ENCODE results near the gene RHOF. TPM values are rescaled to one million over a fixed set of nuclear protein-coding genes. Genes with fewer than 3 reads are reported as not detected.

RHOF gene
- total and polyA plus RNA-seq, 2 of the 13 experiments (the other 11 are each of a cell fraction or from before 2014, with no cell fraction given) = 14.6 to 32.2 TPM

- TF ChIP-seq AKNA (CRISPR knock-in tag; IDR thresholded peaks at IDR 0.05; ENCODE audit: borderline replicate concordance) = no peak
- TF ChIP-seq ZNF672 (CRISPR knock-in tag; IDR thresholded peaks at IDR 0.05) = no peak
- no peak for TF ChIP-seq SRSF1 (optimal IDR thresholded peaks at IDR 0.05; ENCODE audit: low read depth, low read length)
- TF ChIP-seq MATR3 (CRISPR knock-in tag; IDR thresholded peaks at IDR 0.05) = no peak
- no peak for TF ChIP-seq DDIT3 (CRISPR knock-in tag; IDR thresholded peaks at IDR 0.05)
- no peak for TF ChIP-seq THAP7 (CRISPR knock-in tag; IDR thresholded peaks at IDR 0.05)
- TF ChIP-seq NFYB (CRISPR knock-in tag; IDR thresholded peaks at IDR 0.05) = peak; percentile 56
- no peak for TF ChIP-seq NBN (conservative IDR thresholded peaks at IDR 0.05)
- no peak for TF ChIP-seq SP140L (CRISPR knock-in tag; IDR thresholded peaks at IDR 0.05; ENCODE audit: borderline replicate concordance)
- no peak for TF ChIP-seq ZNF780A (CRISPR knock-in tag; IDR thresholded peaks at IDR 0.05)
- TF ChIP-seq ZNF788 (CRISPR knock-in tag; IDR thresholded peaks at IDR 0.05; ENCODE audit: borderline replicate concordance) = no peak
- TF ChIP-seq ZNF761 (CRISPR knock-in tag; conservative IDR thresholded peaks at IDR 0.05) = no peak
- TF ChIP-seq MEF2D (CRISPR knock-in tag; IDR thresholded peaks at IDR 0.05) = no peak
- TF ChIP-seq ZNF274 (CRISPR knock-in tag; IDR thresholded peaks at IDR 0.05) = no peak
- TF ChIP-seq NR2F6 (IDR thresholded peaks at IDR 0.05) = no peak
- TF ChIP-seq NR2F6 (CRISPR knock-in tag; IDR thresholded peaks at IDR 0.05) = no peak
- TF ChIP-seq NFAT5 (CRISPR knock-in tag; IDR thresholded peaks at IDR 0.05) = no peak
- TF ChIP-seq ZNF678 (CRISPR knock-in tag; IDR thresholded peaks at IDR 0.05) = no peak
- no peak for TF ChIP-seq HOXA9 (CRISPR knock-in tag; IDR thresholded peaks at IDR 0.05; ENCODE audit: borderline replicate concordance)
- no peak for TF ChIP-seq NPAS2 (CRISPR knock-in tag; IDR thresholded peaks at IDR 0.05; ENCODE audit: borderline replicate concordance)
- TF ChIP-seq POLR2A (IDR thresholded peaks at IDR 0.05; ENCODE audit: insufficient read depth in 1 of 2, low read depth in 2 of 2, low read length in 2 of 2) = 0 out of 4 replicates have a peak, but pooled peaks of 1 of the 2 experiments have one; percentile 27
- TF ChIP-seq ZNF317 (CRISPR knock-in tag; IDR thresholded peaks at IDR 0.05) = no peak
These were observed 18.9 kb upstream of the RHOF start (continued) for GRCh38 chr12:121812320-121812871.

All from HepG2 (cell line).